Epidermal melanocyte (primary cell): ENCODE measurements around the gene VPS52.

Experiments used
- DNase-seq: peaks from one replicate; pipeline ENCODE4 v3.0.0; 2011; ENCODE audit warnings: low spot score; ENCODE audit not compliant: insufficient read length

Gene VPS52

DNA sequence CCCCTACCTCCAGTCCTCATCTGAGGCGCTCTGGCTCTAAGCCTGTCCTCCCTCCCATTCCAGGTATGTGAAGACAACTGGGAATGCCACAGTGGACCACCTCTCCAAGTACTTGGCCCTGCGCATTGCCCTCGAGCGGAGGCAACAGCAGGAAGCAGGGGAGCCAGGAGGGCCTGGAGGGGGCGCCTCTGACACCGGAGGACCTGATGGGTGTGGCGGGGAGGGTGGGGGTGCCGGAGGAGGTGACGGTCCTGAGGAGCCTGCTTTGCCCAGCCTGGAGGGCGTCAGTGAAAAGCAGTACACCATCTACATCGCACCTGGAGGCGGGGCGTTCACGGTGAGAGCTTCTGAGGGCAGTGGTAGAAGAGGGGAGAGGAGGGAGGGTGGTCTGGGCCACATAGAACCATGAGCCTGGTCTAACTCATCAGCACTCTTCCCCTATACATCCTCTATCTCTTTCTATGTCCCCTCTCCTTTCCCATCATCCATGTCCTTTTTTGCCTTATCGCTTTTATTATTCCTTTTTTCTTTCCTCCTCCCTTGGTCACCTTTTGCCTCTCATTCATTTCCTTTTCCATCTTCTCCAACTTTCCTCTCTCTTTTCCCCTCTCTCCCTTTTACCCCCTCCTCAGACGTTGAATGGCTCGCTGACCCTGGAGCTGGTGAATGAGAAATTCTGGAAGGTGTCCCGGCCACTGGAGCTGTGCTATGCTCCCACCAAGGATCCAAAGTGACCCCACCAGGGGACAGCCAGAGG is 59.8 kb downstream of the VPS52 start:
- DNase-seq, result no peak

DNA sequence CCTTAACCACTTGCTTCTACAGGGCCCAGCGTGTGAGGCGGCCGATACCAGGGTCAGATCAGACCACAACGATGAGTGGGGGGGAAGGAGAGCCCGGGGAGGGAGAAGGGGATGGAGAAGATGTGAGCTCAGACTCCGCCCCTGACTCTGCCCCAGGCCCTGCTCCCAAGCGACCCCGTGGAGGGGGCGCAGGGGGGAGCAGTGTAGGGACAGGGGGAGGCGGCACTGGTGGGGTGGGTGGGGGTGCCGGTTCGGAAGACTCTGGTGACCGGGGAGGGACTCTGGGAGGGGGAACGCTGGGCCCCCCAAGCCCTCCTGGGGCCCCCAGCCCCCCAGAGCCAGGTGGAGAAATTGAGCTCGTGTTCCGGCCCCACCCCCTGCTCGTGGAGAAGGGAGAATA is 60.5 kb downstream of the VPS52 start:
- DNase-seq, result no peak

DNA sequence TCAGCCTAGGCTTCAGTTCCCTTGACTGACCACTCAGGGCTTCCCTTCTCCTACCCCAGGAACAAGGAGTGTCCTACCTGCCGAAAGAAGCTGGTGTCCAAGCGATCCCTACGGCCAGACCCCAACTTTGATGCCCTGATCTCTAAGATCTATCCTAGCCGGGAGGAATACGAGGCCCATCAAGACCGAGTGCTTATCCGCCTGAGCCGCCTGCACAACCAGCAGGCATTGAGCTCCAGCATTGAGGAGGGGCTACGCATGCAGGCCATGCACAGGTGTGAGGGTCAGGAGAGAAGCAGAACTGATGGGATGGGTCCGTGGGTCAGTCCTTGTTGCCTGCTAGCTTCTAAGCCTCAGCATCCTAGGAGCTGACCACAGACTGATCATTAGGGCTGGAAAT is 61.8 kb downstream of the VPS52 start:
- no peak for DNase-seq

DNA sequence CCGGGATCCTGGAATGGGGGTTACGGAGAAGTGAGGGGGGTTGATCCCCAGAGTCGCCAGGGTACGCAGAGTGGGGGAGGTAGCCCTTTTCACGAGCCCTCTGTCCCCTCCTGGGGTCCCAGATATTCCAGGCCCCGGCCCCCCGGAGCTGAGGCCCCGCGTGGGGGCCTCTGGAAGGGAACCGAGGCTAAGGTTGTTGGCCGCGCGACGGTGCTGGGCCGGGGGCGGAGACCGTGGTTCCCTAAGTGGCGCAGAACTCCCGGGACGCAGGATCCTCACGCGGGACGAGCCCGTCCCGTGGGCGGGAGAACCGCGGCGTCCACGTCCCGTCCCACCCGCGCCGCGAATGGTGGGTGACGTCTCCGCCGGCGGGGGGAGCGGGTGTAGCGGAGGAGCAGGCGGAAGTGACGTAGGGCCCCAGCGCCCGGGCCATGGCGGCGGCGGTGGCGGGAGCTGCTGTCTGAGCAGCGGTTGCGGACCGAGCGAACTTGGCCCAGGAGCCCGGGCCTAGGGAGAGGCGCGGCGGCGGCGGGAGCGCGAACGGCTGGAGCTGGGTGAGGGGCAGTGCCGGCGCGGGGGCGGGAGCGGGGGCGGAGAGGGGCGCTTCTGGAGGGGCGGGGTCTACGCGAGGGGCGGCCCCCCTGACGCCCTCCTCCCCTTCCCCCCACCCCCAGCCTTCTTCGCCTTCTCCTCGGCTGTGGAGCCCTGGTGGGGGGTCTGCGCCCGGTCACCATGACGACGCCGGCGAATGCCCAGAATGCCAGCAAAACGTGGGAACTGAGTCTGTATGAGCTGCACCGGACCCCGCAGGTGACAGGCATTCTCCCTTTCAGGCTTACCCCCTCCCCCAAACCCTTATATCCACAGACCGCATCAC is 63.3 kb downstream of the VPS52 start, which contains the start of gene RING1:
RING1 (plus strand) TSS at position 410 of the 877 bp plus-strand sequence; CDS start at position 733, 323 bp downstream.
- DNase-seq, result peak; percentile 78

DNA sequence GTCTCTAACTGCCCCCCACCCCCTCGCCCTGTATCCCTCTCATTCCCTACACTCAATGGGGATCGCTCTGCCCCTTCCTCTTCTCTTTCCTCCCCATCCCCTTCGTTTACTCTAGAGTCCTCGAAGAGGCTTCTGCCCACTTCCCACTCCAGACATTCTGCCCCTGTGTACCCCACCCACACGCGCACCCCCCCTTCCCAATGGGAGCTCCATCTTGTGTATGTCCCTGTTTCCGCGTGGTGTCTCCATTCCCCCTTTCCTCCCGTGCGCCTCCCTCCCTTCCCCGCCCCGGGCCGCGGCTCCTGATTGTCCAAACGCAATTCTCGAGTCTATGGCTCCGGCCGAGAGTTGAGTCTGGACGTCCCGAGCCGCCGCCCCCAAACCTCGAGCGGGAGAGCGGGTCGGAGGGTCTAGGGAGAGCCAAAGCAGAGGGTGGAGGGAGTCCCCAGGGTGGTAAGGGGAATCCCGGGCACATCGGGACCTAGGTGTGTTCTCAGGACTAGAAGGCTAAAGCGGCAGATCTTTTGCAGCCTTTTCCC is 64.1 kb downstream of the VPS52 start:
- peak; percentile 60 for DNase-seq

DNA sequence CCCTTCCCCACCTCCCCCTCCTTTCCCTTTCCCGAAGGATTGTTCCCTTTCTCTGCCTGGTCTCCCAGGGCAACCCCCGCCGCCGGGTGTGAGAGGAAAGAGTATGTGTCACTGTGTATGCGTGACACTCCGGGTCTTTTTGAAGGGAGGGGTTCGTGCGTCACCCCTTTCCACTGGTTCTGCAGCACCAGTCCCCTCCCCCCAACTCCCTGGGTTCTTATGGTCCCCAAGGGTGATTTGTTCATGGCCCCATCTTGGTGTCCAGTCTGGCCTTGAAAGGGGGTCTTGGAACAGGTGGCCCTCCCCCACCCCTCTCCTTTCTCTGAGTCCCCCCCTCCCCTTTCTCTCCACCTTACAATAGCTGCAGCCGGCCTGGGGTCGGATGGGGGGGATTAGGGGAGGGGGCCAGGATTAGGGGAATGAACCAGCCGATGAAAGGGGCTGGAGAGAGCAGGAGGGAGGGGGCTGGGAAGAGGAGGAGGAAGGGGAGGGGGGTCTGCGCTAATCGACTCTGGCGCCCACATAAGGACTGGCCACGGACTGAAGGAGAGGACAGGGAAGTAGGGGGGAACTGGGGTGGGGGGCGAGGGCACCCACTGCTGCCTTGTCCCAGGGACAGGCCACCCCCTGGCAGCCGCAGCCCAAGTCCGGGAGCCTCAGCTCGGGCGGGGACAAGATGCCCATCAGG is 64.7 kb downstream of the VPS52 start:
- DNase-seq, result no peak

DNA sequence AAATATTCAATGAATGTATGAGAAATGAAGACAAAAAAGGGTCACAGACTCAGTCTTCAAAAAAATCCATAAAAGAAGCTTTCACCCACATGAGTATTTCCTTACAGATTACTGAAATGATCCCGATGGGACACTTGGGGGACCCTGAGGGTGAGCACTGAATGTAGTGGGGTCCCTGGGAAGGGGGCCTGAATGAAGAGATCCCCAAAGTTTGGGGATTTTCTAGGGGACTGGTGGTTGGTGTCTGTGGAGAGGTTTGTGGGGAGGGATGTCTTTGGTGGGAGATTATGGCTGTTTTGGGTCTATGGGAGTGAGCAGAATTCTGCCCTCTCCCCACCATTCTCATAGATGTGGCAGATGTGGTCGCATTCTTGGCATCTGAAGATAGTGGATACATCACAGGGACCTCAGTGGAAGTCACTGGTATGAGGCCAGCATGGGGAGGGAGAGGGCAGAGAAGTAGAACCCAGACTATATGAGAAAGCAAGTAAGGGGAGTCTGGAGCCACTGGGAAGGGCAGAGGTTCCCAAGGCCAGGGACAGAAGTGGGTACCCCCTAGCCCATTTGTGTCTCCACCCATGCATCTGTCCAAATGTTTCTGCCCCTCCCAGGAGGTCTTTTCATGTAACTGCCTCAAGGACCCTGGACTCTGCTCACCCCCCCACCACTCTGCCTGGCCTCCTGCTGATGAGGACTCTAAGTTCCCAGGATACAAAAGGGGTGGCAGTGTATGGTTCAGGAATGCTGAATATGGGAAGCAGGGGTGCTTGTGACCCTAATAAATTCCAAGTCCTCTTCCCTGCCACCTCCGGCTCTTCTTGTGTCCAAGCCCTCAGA is 65.4 kb downstream of the VPS52 start:
- DNase-seq, result no peak

DNA sequence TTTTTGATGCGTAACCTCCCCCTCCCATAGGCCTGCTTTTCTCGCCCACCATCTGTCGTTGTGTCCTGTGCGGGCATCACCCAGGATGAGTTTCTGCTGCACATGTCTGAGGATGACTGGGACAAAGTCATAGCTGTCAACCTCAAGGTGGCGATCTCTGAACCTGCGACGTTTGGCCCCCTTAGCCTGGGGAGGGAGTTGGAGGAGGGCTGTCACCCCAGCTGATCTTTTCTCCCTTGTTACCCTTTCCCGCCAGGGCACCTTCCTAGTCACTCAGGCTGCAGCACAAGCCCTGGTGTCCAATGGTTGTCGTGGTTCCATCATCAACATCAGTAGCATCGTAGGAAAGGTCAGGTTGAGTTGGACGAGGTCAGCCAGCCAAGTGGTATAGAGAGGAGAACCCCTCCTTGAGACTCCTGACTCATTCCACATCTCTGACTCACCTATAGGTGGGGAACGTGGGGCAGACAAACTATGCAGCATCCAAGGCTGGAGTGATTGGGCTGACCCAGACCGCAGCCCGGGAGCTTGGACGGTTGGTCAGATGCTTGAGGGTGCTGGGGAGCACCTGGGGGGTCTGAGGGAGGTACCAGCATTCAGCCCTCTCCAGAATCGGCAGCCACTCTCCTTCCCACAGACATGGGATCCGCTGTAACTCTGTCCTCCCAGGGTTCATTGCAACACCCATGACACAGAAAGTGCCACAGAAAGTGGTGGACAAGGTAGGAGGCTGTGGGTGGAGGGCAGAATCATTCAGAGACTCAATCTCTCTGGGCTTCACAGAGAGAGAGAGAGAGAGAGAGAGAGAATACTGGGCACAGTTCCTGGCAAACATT is 66.3 kb downstream of the VPS52 start:
- peak; percentile 2 for DNase-seq

DNA sequence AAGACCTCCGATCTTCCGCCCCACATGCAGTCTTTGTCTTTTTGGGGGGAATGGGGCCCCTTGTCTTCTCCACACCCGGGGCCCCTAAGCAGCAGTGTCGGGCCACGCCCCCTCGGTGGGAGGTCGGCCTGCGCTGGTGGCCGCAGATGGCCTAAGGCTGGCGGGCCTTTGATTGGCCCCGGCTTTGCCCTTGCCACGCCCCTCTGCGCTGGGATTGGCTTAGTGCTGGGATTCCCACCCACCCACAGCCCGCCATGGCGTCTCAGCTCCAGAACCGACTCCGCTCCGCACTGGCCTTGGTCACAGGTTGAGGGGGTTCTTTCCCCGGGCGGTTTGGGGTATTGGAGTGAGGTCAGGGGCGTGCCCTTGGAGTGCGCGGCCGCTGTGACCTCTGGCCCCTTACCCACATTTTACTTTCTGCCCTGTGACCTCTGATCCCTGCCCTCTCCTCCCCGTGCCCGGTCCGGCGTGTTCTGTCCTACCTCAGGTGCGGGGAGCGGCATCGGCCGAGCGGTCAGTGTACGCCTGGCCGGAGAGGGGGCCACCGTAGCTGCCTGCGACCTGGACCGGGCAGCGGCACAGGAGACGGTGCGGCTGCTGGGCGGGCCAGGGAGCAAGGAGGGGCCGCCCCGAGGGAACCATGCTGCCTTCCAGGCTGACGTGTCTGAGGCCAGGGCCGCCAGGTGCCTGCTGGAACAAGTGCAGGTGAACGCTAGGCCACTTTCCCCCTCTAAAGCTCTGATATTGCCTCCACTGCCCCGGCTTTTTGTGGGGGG is 67.1 kb downstream of the VPS52 start, which contains the start of gene HSD17B8:
HSD17B8 (plus strand) TSS at position 241 of the 776 bp plus-strand sequence; CDS start at position 255, 14 bp downstream.
- DNase-seq, result peak; percentile 98

DNA sequence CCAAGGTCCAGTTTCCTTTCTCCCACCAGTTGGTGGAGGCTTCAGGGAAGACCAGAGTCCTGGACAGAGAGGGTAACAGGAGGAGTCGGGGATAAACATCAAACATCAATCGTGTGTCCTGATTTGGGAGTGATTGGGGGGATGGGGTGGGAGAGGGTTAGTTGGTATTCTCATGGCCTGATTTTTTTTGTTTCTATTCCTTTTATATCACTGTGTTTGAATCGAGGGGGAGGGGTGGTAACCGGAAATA is 67.6 kb downstream of the VPS52 start:
- DNase-seq, result no peak

DNA sequence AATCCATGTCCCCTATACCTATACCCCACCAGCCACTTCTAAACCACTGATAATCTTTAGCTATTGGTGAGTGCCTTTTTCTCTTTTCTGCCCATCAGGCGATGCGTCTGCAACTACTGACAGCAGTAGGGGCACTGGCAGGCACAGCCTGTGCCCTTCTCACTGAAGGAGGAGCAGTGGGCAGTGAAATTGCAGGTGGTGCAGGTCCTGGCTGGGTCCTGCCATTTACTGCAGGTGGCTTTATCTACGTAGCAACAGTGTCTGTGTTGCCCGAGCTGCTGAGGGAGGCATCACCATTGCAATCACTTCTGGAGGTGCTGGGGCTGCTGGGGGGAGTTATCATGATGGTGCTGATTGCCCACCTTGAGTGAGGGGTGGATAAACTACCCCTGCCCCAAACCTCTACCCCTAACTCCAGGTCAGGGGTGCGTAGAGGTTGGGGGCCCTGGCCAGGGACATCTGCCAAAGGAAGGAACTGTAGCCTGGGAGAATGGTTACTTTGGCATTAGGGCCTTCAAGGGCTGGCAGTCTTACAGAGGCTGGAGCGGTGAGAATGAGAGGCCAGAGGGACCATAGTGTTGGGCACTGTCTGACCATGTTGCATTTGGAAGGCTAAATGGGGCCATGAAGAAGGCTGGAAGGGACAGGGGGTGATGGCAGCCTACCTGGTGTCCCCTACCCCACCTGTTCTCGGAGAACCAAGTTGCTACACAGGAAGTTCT is 68.1 kb downstream of the VPS52 start:
- DNase-seq, result no peak

DNA sequence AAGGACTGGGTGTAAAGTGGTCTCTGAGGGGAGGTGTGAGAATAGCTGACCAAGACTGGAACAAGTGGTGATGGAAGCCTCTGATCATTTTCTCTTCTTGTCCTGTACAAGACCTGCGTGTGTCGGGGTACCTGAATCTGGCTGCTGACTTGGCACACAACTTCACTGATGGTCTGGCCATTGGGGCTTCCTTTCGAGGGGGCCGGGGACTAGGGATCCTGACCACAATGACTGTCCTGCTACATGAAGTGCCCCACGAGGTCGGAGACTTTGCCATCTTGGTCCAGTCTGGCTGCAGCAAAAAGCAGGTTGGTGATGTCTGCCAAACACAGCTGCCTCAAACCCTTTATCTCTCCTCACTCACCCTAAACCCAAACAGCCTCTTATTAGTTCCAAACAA is 68.9 kb downstream of the VPS52 start:
- no peak for DNase-seq

DNA sequence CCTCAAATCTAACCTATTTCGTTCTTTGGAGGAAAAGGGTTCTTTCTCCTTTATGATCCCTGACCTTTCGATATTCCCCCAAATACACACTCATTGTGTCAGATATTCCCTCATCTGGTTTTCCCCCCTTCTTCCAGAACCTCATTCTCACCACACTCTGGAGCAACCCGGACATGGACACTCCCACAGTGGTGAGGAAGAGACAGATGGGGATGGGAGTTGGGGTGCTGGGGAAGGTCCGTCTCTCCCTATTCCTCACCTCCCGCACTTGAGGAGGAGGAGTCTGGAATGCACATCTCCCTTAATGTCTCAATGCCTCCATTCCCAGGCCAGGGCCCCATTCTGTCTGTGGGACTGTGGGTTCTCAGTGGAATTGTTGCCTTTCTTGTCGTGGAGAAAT is 69.7 kb downstream of the VPS52 start:
- no peak for DNase-seq

DNA sequence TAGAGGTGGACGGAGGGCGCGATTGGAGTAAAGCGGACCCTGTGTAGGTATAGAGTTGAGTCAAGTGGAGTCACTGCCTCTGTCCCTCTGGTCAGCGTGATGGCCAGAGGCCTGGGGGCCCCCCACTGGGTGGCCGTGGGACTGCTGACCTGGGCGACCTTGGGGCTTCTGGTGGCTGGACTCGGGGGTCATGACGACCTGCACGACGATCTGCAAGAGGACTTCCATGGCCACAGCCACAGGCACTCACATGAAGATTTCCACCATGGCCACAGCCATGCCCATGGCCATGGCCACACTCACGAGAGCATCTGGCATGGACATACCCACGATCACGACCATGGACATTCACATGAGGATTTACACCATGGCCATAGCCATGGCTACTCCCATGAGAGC is 70.5 kb downstream of the VPS52 start:
- no peak for DNase-seq
